RPMI7951 (cell line): ENCODE results near the gene TRIM3. TPM values are rescaled to one million over a fixed set of nuclear protein-coding genes. Genes with fewer than 3 reads are reported as not detected.

Experiments used
- DNase-seq: peaks from one replicate; pipeline ENCODE4 v3.0.0-alpha.2; 2012; ENCODE audit warnings: low read depth
- total RNA-seq: library from RNA; depleted of rRNA; stranded (reverse); fragments of >200 nt; shearing (Covaris generic); gene quantifications from 2 replicates; pipeline ENCODE4 v1.2.3, GENCODE V29; 2014

The TRIM3 gene
- total RNA-seq, 1 experiment from 2014 or later: 11.3 TPM

- no peak for DNase-seq
These were observed 6.7 kb upstream of the TRIM3 start for GRCh38 chr11:6480299-6480914.

DNA sequence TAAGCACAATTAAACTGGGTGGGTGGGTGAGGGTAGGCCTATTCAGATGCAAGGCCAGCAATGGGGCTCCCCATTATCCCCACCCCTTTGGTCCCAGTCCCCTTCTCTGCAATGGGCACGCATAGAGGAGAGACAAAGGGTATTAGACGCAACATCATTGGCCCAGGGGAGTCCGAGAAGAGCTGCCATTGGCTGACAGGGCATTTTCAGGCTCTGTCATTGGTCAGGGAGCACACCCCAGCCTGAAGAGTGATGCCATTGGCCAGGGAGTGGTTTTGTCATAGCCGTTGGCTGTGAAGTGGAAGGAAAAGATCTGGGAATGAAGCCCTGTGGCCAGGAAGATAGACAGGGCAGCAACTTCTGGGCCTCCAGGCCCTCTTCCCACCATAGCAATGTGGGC, 2.8 kb upstream of the TRIM3 start:
- no peak for DNase-seq

GRCh38 chr11:6475936-6476335, 2.2 kb upstream of the TRIM3 start:
- no peak for DNase-seq

DNA sequence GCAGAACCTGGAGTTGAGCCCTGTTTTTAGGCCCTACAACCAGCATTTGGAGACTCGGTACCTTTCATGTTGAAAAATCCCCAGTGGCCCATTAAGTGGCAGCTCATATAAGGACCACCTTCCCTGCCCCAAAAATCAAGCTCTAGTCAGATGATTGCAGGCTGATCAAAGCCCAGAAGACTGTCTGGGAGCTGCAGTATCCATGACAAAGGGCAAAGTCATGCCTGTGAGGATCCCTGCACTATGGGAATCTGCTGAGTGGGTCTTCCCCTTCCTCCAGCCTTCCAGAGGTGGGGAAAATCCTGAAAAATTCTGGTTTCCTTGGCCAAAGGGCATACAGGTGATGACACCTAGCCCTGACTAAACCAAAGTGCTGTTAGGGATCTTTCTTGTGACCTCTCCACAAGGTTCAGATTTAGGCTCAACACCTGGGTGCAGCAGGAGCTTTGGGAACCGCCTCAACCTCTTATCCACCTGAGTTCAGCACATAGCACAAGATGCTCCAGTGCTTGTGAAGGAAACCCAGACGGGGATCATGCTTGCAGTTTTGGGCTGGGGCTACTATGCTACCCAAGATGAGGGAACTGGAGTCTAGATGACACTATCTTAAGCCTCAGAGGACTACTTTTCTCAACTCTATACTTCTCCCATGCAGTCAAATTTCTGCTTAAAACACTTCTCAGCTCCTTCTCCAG, 1.2 kb upstream of the TRIM3 start:
- DNase-seq: no peak

GRCh38 chr11:6474413-6474792, 662 bp upstream of the TRIM3 start:
- DNase-seq: no peak

DNA sequence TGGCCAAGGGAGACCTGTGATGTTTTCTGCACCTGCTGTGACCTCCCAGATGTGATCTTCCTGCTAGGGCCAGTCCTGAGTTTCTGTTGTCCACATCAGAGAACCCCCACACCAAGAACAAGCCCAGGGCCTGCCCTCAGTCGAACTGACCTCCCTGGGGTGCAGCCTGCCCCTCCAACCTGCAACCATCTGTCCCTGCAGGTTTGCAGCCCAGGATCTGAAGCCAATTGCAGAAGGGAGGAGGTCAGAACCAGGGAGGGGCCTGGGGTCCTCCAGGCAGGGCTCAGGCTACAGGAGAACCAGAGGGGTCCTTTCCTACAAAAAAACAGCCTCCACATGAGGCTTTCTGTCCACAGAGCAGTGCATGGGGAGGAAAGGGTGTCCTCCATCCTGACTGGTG, 807 bp downstream of the TRIM3 start:
- no peak for DNase-seq

DNA sequence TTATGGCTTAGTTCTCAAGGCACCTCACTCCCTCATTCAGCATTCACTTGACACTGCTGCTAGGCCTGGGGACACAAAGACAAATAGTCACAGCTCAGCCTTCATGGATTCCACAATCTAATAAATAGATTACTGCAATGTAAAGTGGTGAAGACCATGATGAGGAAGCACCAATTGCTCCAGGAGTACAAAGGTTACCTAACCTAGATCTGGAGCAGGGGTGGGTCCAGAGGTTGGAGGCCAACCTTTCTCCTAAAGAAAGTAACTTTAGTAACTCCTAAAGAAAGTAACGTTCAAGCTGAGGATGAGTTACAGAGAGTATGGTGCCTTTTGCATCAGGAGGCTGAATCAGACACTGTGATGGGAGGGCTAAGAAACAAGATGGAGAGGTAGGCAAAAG, 4.1 kb downstream of the TRIM3 start:
- DNase-seq: no peak

DNA sequence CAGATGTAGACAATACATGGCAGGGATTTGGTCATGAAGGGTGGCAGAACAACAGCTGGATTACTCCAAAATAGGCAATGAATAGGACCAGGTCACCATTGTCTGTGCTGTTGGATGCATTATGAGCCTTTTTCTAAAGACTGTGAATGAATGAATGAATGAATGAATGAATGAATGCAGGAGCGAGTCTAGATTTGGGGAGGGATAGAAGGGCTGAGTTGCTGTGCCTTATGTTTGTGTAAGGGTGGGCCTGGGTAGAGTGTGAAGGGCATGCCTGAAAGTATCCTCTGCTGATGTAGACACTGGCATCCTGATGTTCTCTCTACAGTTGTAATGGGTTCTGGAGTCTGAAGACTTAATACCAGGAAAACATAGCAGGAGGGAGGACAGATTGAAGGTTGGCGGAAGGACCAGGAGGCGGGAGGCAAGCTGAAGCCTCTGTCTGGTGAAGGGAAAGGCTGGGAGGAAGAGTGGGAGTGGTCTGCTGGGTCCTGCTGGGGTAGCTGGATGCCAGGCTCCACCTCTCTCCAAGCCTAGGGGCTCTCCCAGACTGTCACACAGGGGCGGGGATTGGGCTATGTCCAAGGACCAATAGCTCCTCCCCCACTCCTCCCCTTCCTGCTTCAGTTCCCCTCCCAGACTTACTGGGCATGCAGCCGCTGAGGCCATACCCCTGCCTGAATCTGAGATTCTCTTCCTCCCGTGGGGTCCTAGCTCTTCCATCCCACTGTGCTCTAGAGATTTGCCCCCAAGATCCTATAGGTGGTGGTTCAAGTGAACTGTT, 4.8 kb downstream of the TRIM3 start:
- DNase-seq: peak; percentile 76

DNA sequence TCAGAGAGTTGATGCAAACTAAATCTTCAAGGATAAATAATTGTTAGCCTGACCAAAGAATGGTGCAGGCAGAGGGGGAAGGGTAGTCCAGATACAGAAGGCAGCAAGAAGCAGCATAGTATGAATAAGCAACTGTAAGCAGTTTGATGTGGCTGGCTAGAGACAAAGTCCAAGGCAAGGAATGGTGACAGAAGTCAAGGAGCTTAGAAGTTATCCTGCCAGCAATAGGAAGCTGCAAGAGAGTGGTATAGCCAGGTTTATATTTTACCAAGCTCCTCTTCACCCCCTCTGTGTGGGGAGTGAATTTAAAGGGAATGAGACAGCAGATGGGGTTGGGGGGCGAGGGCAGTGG, 14.7 kb downstream of the TRIM3 start:
- no peak for DNase-seq

DNA sequence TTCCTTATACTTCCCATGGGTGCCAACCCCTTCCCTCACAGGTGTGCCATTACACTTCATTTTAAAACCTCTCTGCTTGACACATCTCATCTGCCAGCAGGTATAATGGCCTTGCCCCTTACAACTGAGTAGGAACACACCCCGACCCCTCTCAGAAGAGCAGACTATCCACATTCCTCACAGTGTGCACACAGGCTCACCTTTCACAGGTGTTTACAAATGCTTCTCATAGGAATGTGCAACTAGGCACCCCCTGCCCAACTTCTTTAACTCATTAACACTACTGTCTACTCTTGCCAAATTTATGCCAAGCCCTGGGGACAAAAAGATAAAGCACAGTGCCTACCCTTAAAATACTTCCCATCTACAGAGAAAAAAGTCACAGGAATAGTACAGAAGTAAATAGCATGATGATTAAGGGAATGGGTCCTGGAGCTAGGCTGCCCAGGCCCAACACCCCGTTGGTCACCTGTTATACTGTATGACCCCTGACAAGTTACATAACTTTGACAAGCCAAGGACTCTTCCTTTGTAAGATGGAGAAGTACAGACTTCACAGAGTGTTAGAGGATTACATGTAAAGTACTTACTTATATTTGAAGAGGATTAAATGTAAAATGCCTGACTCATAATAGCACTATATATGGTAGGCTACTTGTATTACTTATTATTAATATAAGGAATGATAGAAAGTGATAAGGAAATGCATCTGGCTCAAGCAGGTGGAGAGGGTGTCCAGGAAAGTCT, 15.2 kb downstream of the TRIM3 start:
- DNase-seq: no peak

DNA sequence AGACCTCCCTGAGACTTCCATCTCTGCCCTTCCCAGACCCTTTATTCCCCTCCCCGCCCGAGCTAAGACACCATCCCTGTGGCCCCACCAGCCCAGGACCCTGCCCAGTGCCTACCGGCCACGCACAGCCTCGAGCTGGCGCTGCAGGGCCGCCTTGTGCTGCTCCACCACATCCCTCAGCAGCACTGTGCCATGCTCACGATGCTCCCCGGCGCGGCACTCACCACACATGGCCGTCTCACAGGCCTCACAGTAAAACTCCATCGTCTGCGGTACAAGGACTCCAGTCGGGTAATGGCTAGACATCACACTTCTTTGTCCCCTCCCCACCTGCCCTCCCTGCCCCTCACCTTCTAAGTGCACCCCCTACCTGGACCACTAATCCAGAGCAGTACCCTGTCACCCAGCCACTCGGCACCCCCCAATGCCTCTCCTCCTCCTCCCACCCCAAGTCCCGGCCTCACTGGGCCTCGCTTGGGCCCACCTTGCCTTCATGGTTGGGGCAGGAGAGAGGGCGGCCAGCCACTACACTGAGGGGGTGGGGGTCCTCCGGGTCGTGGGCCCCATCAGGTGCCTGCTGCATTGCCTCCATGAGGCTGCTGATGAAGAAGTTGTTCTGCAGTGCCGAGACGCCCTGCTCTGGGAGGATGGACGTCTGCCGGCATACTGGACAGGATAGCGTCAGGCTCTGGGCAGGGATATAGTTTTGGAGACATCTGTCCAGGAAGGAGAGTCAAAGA, 16.0 kb downstream of the TRIM3 start:
- no peak for DNase-seq

DNA sequence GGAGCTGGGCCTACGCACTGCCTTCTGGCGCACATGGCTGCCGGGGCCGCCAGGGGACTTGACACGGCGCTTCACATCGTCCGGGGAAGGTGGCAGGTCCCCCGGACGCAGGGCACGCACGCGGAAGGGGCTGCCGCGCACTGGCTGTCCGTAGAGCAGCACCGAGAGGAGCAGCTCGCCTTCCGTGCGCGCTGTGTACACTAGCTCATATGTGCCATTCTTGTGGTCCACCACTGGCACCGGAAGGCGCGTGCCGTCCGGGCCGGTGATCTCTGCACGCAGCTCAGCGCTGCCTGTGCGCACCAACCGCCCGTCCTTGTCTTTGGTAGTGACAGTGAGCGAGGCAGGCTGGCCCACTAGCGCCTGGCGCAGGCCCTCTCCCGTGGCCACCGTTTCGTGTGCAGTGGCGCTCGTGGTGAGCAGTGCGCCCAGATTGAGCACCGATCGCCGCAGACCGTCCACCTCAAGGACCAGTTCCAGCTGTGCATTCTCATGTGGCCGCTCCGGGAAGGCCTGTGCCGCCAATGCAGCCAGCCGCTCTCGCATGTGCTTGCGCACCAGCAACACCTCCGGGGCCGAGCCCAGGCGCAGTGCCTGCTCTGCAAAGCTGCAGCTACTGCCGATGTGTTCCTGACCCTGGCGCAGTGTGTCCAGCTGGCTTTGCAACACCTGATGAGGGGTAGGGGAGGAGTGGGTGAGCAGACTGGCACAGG, 17.2 kb downstream of the TRIM3 start:
- DNase-seq: no peak

DNA sequence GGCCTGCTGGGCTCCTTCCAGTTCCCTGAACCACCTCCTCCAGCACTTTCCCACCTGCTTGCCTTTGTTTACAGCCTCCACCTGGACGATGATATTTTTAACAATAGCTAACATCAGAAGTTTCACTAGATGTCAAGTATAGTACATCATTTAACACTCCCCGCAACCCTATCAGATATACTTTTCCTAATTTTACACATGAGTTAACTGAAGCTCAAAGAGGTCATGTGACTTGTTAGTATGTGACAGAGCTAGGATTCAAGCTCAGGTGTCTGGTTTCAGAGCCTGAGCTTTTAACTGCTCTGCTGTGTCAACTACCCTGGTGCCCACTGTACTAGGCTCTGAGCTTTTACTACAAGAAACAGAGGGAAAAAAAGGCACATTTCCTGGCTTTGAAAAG, 18.7 kb downstream of the TRIM3 start:
- no peak for DNase-seq

- no peak for DNase-seq
These were observed 20.6 kb downstream of the TRIM3 start for GRCh38 chr11:6453152-6453551.

DNA sequence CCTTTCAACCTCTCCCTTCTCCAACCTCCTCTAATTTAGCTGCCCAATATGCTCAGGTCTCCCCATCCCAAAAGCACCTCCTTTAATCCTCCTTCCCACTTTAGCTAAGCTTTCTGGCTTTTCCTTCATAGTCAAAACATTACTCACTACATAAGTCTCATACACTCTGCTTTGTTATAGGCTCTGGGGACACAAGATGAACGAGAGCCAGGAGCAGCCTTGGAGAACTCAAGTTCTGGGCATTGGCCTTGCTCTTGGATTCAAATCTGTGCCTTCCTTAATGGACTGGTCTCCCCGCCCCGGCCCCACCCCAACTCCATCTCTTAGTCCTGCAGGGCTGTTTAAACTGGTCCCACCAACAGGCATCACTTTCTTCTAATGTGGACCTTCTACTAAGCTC, 21.5 kb downstream of the TRIM3 start:
- DNase-seq: no peak

DNA sequence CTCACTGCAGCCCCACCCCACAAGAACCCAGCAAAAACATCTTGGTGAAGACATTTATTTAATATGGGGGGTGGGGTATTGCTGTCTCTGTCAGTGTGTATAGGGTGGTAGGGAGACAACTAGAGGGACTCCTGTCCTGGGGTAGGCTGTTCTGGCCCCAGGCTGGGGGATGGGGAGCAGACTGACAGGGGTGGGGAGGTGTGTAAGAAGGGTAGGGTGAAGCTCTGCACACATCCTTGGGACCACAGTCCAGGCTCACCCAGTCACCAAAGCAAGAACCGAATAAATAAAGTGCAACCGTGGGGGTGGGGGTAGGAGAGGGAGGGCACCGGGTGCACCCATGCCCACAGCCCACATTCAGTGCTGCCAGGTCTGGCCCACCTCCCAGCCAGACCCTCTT, 25.2 kb downstream of the TRIM3 start:
- no peak for DNase-seq

- DNase-seq: peak; percentile 42
These were observed 30.3 kb downstream of the TRIM3 start for GRCh38 chr11:6443269-6444003.

DNA sequence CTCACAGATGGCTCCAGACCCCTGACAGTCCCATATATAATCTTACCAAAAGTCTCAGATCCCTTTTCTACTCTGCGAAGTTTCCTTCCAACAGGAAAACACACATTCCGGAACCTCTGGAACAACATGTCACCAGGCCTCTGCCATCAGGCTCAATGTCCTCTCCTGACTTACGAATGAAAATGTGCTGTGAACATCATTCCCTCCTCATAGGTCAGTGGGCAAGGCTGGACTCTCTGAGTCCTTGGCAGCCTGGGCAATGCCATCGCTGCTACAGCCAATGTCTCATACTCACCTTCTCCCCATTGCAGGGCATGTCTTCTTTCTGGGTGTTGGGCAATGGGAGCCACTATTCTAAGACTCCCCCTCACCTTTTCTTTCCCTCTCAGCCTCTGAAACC, 31.3 kb downstream of the TRIM3 start:
- no peak for DNase-seq

DNA sequence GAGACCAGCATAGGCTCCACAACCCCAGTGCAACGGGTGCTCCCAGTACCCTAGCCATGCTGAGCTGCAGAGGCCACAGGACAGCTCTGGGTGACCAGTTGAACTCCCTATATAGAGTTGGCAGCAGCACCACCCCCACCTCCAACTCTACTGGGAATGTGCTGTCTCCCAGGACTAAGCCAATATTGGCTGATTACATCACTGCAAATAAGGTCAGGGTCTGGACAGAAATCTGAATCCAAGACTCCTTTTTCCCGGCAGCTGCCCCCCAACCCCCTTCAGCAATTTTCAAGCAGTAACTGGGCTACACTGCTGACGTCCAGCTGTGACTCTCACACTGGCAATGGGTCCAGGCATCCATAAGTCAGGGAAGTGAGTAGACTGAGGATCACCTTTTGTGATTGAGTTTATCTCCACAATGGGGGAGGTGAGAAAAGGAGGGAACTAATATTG, 32.8 kb downstream of the TRIM3 start, which contains the start of gene HPX:
Gene HPX, minus strand, starts transcription at position 82 of the 453 bp plus-strand sequence. Its CDS starts 24 bp downstream, at position 58.
- DNase-seq: no peak

GRCh38 chr11:6438979-6439571, 34.7 kb downstream of the TRIM3 start:
- DNase-seq: peak; percentile 55
